ENCODE measurements around the gene SASH1. TPM values are rescaled to one million over a fixed set of nuclear protein-coding genes. Genes with fewer than 3 reads are reported as not detected.
A peak's percentile ranks its signal among the peaks of the same experiment; 100 is the strongest.

Gene SASH1
- polyA plus RNA-seq: not detected

DNA sequence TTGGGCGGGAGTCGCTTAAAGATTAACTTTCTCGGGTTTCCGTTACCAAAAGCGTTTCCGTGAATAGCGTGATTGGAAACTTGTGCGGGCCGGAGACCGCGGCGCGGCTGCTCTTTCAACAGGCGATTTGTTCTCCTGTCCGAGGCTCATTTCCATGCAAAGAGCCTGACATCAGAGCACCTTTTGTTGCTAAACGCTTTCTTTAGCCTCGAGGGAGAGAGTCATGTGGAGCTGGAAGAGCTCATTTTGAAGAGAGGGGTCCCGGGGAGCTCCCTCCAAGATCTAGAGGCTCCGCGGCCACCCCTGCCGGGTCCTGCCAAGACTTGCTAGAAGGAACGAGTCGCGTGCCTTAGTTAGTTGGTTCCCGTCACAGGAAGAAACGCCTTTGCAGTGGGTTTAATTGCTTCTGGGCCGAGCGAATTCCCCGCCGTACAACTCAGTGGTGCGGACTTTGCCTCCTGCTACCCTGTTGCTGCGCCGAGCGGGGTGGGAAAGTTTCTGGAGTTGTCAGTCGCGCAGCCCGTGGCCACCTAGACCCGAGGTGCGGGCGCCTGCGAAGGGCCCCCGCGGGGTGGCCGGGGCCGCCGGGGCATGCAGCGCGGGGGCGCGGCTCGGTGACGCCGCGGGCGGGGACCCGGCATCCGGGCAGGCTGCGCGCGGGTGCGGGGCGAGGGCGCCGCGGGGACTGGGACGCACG, at the start of gene SASH1:
Gene SASH1 (plus strand): TSS at position 489 of the 697 bp plus-strand sequence. CDS start 230 bp downstream, outside the sequence.
- H3K27ac Mint-ChIP-seq: no peak within 1 kb of the TSS

DNA sequence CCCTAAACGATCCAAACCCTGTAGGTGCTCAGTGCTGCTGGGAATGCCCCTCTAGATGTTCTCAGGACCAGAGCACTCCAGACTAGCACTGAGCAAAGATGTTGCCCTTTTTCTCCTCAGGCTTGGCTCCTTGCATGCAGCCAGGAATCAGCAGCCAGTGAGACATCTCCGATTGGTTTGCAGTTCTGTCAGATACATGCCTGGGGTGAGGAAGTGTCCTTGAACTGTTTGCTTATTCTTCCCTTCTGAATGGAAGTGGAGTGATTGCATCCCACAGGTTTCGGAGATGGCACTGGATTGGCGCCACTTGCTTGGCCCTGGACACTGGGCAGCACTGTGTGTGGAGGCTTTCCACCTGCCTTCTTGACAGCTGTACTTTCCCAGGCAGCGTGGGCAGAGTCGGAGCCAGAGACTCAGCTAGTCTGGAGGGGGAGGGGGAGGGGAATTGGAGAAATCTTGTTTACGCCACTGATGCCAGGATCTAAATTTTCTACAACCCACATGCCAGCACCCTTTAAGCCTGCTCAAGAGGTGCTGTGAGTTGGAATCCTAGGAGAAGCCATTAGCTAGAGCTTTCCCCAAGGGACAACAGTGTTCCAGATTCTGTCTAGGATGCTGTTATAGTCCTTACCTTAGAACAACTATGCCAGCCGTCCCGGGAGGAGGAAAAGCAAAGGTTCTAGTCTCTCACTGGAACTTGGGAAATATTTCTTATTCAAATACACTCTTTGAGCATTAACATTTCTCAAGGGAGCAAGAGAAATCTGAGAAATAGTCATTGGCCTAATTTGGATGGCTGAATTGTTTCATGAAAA, 49.2 kb upstream of the SASH1 start:
- DNase-seq: no peak
- Mint-ChIP-seq H3K9me3 (no peaks in the 10 kb centered on the region), H3K27ac (no peak overlapping the region), H3K36me3 (no peaks in the 10 kb centered on the region), H3K4me3 (no peak overlapping the region), H3K4me1 (no peaks in the 10 kb centered on the region), H3K27me3 (ENCODE audit: low read depth in 3 of 3) (peaks cover 0 to 4% (median 4%) of the 10 kb centered on the region in 3 donors)

More for the DNA sequence above, at the start of gene SASH1:
- DNase-seq: no peak
- H3K4me1 Mint-ChIP-seq: peaks cover 6 to 7% of the 10 kb centered on the region in 2 donors
- H3K27me3 Mint-ChIP-seq (ENCODE audit: low read depth in 3 of 3): peaks cover 9 to 17% (median 9%) of the 10 kb centered on the region in 3 donors
- peak within 1 kb of the TSS in 4 of 5 donors; percentile 48 to 78 (median 67) for H3K4me3 Mint-ChIP-seq
- no peaks in the 10 kb centered on the region for H3K9me3 Mint-ChIP-seq
- H3K36me3 Mint-ChIP-seq: no peaks in the 10 kb centered on the region

DNA sequence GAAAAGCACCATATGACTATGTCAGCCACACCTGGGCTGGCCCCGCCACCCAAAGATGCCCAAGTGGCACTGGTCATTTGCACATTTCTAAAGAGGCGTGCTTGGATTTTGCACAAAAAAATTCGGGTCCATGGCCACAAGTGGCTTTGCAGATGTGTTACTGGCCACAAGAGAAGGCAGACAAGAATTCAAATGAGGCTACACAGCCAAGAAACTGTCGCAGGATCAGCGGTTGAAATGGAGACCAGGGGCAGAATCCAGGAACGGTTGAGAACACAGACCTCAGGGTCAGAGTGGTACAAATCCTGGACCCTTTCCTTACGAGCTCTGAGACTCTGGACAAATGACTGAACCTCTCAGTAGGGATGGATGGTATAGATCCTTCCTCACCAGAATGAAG, 48.6 kb upstream of the SASH1 start:
- no peak overlapping the region for H3K27ac Mint-ChIP-seq
- no peaks in the 10 kb centered on the region for H3K36me3 Mint-ChIP-seq
- DNase-seq: no peak
- H3K27me3 Mint-ChIP-seq (ENCODE audit: low read depth in 3 of 3): peaks cover 0 to 4% (median 2%) of the 10 kb centered on the region in 3 donors
- H3K9me3 Mint-ChIP-seq: no peaks in the 10 kb centered on the region
- no peak overlapping the region for H3K4me3 Mint-ChIP-seq
- no peaks in the 10 kb centered on the region for H3K4me1 Mint-ChIP-seq

DNA sequence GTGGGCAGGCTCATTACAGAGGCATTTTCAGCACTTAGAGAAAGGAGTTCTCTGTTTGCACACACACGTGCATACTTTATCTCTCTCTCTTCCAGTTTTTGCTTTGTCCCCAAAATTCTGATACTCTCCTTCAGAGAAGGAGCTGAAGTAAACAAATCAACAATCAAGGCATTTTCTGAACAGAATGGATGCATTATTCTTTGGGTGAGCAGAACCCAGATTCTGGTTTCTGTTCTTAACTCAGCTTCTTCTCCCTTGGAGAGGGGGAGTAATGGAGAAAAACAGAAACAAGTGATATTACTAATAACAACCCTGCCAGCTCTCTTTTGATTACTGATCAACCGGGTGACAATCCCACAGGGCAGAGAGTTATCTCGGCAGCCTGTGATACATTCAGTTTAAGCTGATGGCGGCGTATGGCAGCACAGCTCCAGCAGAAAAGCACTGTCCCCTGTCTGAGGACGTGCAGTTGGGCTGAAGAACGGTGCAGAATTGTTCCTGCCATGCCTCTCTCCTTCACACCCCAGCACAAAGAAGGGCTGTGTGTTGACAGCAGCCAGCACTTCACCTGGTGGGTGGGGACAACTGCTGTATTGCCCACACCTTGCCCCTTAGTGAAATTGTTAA, 47.3 kb upstream of the SASH1 start:
- no peaks in the 10 kb centered on the region for H3K9me3 Mint-ChIP-seq
- H3K27me3 Mint-ChIP-seq (ENCODE audit: low read depth in 3 of 3): peaks cover 0 to 3% (median 2%) of the 10 kb centered on the region in 3 donors
- H3K27ac Mint-ChIP-seq: no peak overlapping the region

DNA sequence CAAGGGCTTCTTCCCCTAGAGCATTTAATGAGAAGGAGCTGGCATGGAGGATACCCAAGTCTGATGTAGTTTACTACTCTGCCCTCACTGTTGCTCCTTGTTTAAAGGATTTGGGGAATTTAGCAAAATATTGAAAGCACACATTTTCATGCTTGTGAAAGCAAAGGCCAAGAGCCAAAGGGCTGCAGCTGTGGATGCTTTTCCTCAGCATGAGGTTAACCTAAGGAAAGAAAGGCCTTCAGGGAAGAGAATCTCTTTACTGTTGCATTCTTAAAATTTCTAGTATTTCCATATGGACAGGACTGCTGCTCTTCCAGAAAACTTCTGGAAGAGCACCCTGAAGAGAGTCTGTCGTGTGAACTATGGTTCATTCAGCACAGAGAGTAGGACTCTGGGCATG, 45.9 kb upstream of the SASH1 start:
- Mint-ChIP-seq H3K27ac (no peak overlapping the region), H3K36me3 (no peaks in the 10 kb centered on the region), H3K4me1 (no peaks in the 10 kb centered on the region), H3K4me3 (no peak overlapping the region), H3K9me3 (no peaks in the 10 kb centered on the region), H3K27me3 (ENCODE audit: low read depth in 3 of 3) (peaks cover 0 to 3% (median 2%) of the 10 kb centered on the region in 3 donors)
- no peak for DNase-seq

More for the DNA sequence above, 47.3 kb upstream of the SASH1 start:
- no peak overlapping the region for H3K4me3 Mint-ChIP-seq
- no peak for DNase-seq
- H3K4me1 Mint-ChIP-seq: no peaks in the 10 kb centered on the region
- no peaks in the 10 kb centered on the region for H3K36me3 Mint-ChIP-seq

DNA sequence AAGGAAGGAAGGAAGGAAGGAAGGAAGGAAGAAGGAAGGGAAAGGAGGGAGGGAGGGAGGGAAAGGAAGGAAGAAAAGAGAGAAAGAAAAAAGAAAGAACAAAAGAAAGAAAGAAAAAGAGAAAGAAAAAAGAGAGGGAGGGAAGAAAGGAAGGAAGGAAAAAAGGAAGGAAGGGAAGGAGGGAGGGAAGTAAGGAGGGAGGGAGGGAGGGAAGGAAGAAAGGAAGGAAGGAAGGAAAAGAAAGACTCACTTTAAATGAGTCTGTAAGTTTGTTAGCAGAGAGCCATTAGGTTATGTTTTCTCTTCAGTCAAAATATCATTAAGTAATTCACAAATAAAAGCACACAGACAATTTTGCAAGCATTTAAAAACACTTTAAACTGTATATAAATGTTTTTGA, 44.0 kb upstream of the SASH1 start:
- peaks cover 0 to 3% (median 2%) of the 10 kb centered on the region in 3 donors for H3K27me3 Mint-ChIP-seq (ENCODE audit: low read depth in 3 of 3)
- H3K9me3 Mint-ChIP-seq: no peaks in the 10 kb centered on the region
- H3K36me3 Mint-ChIP-seq: no peaks in the 10 kb centered on the region
- no peak overlapping the region for H3K27ac Mint-ChIP-seq
- no peak overlapping the region for H3K4me3 Mint-ChIP-seq
- no peaks in the 10 kb centered on the region for H3K4me1 Mint-ChIP-seq
- no peak for DNase-seq

DNA sequence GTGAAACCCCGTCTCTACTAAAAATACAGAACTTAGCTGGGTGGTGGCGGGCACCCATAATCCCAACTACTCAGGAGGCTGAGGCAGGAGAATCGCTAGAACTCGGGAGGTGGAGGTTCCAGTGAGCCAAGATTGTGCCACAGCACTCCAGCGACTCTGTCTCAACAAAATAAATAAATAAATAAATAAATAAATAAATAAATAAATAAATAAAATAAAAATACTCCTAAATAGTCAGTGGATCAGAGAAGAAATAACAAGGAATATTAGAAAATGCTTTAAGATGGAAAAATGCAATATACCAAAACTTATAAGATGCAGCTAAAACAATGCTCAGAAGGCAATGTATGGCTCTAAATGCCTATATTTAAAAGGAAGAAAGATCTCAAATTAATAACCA, 39.0 kb upstream of the SASH1 start:
- Mint-ChIP-seq H3K36me3 (no peaks in the 10 kb centered on the region), H3K27ac (no peak overlapping the region), H3K4me1 (no peaks in the 10 kb centered on the region), H3K27me3 (ENCODE audit: low read depth in 3 of 3) (peaks cover 1 to 3% (median 3%) of the 10 kb centered on the region in 3 donors), H3K4me3 (no peak overlapping the region), H3K9me3 (peaks cover 0 to 1% (median 0%) of the 10 kb centered on the region in 6 donors)
- DNase-seq: no peak

DNA sequence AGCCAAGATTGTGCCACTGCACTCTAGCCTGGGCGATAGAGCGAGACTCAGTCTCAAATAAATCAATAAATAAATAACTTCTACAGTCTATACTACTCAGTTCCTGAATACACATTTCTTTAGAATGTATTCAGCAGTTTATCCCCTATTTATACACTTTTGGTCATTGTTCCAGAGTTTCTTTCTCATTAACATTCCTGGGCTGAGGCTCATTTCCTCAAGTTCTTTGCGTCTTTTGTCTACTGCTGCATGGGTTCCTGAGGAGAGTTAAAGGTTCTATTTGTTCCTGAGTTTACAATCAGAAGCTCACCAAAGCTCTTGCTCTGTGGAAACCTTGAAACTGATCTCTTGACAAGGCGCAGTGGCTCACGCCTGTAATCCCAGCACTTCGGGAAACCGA, 37.7 kb upstream of the SASH1 start:
- Mint-ChIP-seq H3K27me3 (ENCODE audit: low read depth in 3 of 3) (peaks cover 1 to 3% (median 3%) of the 10 kb centered on the region in 3 donors), H3K4me1 (no peaks in the 10 kb centered on the region), H3K36me3 (no peaks in the 10 kb centered on the region), H3K27ac (no peak overlapping the region), H3K9me3 (peaks cover 0 to 1% (median 0%) of the 10 kb centered on the region in 6 donors), H3K4me3 (no peak overlapping the region)
- DNase-seq: no peak

DNA sequence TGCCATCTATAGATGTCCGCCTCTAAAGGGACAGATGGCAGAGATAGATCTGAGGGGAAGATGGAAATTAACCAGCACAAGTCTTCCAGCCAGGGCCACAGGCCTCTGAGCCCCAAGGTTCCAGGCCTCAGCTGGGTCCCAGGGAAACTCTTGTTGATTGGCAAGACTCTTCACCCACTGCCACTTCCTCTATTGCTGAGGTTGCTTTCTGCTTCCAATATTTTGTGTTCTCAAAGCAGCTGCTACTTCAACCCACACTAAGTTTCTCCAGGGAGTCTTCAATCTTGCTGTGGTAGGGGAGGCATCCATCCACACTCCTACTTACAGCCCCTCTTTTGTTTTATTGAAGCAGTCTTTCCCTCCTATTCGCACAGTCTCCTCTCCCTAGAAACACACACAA, 36.4 kb upstream of the SASH1 start:
- H3K4me3 Mint-ChIP-seq: no peak overlapping the region
- H3K4me1 Mint-ChIP-seq: no peaks in the 10 kb centered on the region
- H3K9me3 Mint-ChIP-seq: peaks cover 0 to 1% (median 0%) of the 10 kb centered on the region in 6 donors
- no peaks in the 10 kb centered on the region for H3K36me3 Mint-ChIP-seq
- peaks cover 1 to 4% (median 3%) of the 10 kb centered on the region in 3 donors for H3K27me3 Mint-ChIP-seq (ENCODE audit: low read depth in 3 of 3)
- no peak for DNase-seq
- H3K27ac Mint-ChIP-seq: no peak overlapping the region

DNA sequence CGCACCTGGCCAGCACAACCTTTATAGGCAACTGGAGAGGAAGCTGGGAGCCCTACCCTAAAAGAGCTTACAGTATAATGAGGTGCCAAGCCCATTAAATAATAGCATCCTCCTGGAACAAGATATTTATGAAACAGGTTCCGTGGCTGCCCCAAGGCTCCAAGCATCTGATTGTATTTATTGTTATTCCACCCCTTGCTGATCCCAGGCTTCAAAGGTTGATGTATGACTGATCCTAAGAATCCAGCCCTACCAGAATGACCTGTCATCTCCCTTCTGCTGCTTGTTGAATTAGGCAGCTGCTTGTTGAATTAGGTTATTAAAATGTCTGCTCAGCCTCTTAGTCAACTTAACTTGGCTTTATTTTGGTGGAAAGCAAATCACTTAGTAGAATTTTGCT, 35.2 kb upstream of the SASH1 start:
- H3K36me3 Mint-ChIP-seq: no peaks in the 10 kb centered on the region
- no peak for DNase-seq
- no peak overlapping the region for H3K27ac Mint-ChIP-seq
- peaks cover 1 to 4% (median 3%) of the 10 kb centered on the region in 3 donors for H3K27me3 Mint-ChIP-seq (ENCODE audit: low read depth in 3 of 3)
- H3K9me3 Mint-ChIP-seq: peaks cover 0 to 1% (median 0%) of the 10 kb centered on the region in 6 donors
- H3K4me1 Mint-ChIP-seq: no peaks in the 10 kb centered on the region
- H3K4me3 Mint-ChIP-seq: no peak overlapping the region

DNA sequence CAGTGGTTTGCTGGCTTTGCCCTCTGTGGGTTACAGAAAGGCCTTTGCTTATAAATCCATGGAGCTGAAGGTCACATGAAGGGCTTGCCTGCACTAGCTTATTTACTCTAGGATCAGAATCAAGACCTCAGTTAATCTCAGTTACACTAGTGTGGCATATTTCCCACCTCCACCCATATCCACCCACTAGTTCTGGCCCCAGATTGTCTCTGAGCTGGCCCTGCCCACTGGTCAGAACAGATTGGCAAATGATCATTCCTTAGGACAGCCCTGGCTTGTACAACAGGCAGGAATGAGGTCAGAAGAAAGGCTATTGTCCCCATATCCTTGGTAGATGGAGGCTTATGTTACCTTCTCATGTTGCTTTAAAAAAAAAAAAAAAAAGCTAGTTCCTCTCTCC, 33.3 kb upstream of the SASH1 start:
- Mint-ChIP-seq H3K4me1 (no peaks in the 10 kb centered on the region), H3K27me3 (ENCODE audit: low read depth in 3 of 3) (peaks cover 0 to 4% (median 3%) of the 10 kb centered on the region in 3 donors)
- no peak for DNase-seq

DNA sequence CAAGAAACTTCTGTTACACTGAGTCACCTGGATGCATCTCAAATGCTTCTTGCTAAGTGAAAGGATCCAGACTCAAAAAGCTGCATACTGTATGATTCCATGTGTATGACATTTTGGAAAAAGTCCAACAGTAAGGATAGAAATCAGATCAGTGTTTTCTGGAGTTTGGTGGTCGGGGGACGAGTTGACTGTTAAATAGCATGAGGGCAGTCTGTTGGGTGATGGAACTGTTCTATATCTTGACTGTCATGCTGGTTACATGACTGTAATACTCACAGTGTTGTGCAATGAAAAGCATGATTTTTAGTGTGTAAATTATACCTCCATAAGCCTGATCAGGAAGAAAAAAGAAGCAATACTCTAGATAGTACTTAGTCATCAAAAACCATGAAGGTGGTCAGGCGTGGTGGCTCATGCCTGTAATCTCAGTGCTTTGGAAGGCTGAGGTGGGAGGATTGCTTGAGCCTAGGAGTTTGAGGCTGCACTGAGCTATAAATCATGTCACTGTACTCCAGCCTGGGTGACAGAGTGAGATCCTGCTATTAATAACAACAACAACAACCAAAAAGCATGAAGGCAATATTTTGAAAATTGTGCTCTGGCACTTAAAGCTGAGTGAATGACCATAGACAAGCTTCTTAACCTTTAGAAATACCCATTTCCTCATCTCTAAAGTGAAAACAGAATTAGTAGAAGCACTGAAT, 30.5 kb upstream of the SASH1 start:
- H3K9me3 Mint-ChIP-seq: peaks cover 0 to 3% (median 0%) of the 10 kb centered on the region in 6 donors
- no peak overlapping the region for H3K27ac Mint-ChIP-seq
- peaks cover 0 to 3% (median 0%) of the 10 kb centered on the region in 3 donors for H3K27me3 Mint-ChIP-seq (ENCODE audit: low read depth in 3 of 3)
- H3K36me3 Mint-ChIP-seq: no peaks in the 10 kb centered on the region
- DNase-seq: no peak
- no peaks in the 10 kb centered on the region for H3K4me1 Mint-ChIP-seq
- H3K4me3 Mint-ChIP-seq: no peak overlapping the region

More for the DNA sequence above, 33.3 kb upstream of the SASH1 start:
- H3K27ac Mint-ChIP-seq: no peak overlapping the region
- H3K9me3 Mint-ChIP-seq: peaks cover 0 to 3% (median 0%) of the 10 kb centered on the region in 6 donors
- no peaks in the 10 kb centered on the region for H3K36me3 Mint-ChIP-seq
- H3K4me3 Mint-ChIP-seq: no peak overlapping the region

DNA sequence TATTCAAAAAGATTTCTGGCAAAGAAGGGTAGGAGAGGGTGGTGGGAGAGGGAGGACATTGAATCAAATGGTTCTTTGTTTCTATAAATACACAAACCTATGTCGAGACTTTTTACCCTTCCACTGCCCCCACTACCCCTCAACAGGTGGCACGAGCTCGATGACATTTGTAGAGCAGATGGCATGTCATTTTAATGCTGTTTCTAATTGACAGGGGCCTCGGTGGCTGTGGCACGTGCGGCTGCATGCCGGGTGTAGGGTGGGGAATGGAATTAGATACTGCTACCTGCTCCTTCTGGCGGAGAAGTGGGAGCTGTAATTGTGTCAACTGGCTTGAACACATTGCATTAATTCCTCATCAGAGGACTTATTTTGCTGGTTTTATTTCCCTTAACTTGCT, 29.1 kb upstream of the SASH1 start:
- Mint-ChIP-seq H3K4me1 (no peaks in the 10 kb centered on the region), H3K4me3 (no peak overlapping the region), H3K27me3 (ENCODE audit: low read depth in 3 of 3) (peaks cover 0 to 1% (median 0%) of the 10 kb centered on the region in 3 donors), H3K36me3 (no peaks in the 10 kb centered on the region), H3K9me3 (peaks cover 0 to 3% (median 0%) of the 10 kb centered on the region in 6 donors), H3K27ac (no peak overlapping the region)
- DNase-seq: no peak
